HepG2 (cell line): ENCODE measurements around the gene ZBTB9. TPM values are rescaled to one million over a fixed set of nuclear protein-coding genes. Genes with fewer than 3 reads are reported as not detected.
A peak's percentile ranks its signal among the peaks of the same experiment; 100 is the strongest.

Experiments
- ARNTL ChIP-seq: sonication (generic); formaldehyde crosslinking; IDR thresholded peaks from 2 replicates; pipeline ENCODE4 v1.4.0; 2020; ENCODE audit warnings: mild to moderate bottlenecking, missing genetic modification reagents
- DR1 ChIP-seq: sonication (generic); formaldehyde crosslinking; IDR thresholded peaks from 2 replicates; pipeline ENCODE4 v1.8.0; 2021; ENCODE audit warnings: mild to moderate bottlenecking, missing genetic modification reagents, inconsistent platforms
- ETV6 ChIP-seq: sonication (generic); formaldehyde crosslinking; conservative IDR thresholded peaks from 2 replicates; pipeline ENCODE4 v1.4.0; 2020; ENCODE audit warnings: missing genetic modification reagents
- FOSL1 ChIP-seq: sonication (generic); formaldehyde crosslinking; IDR thresholded peaks from 2 replicates; pipeline ENCODE4 v1.9.0; 2021; ENCODE audit warnings: missing genetic modification reagents, borderline replicate concordance
- FOXC1 ChIP-seq: sonication (generic); formaldehyde crosslinking; IDR thresholded peaks from 2 replicates; pipeline ENCODE4 v1.8.0; 2022; ENCODE audit warnings: mild to moderate bottlenecking, missing genetic modification reagents, borderline replicate concordance
- HDAC1 ChIP-seq: sonication (generic); formaldehyde crosslinking; IDR thresholded peaks from 2 replicates; pipeline ENCODE4 v1.5.1; 2020; ENCODE audit warnings: mild to moderate bottlenecking, missing genetic modification reagents
- MTF2 ChIP-seq: sonication (generic); formaldehyde crosslinking; IDR thresholded peaks from 2 replicates; pipeline ENCODE4 v1.5.0; 2020; ENCODE audit warnings: missing genetic modification reagents, borderline replicate concordance
- NCOA5 ChIP-seq: sonication (generic); formaldehyde crosslinking; IDR thresholded peaks from 2 replicates; pipeline ENCODE4 v1.4.0; 2020; ENCODE audit warnings: missing genetic modification reagents
- SCMH1 ChIP-seq: sonication (generic); formaldehyde crosslinking; IDR thresholded peaks from 2 replicates; pipeline ENCODE4 v1.9.0; 2021; ENCODE audit warnings: missing genetic modification reagents, mild to moderate bottlenecking, borderline replicate concordance
- SRSF1 ChIP-seq: fragments of 200-400 bp; formaldehyde crosslinking; optimal IDR thresholded peaks from 2 replicates; pipeline ENCODE3; 2017; ENCODE audit warnings: mild to moderate bottlenecking, low read depth, low read length, moderate library complexity
- WIZ ChIP-seq: sonication (generic); formaldehyde crosslinking; IDR thresholded peaks from 2 replicates; pipeline ENCODE4 v1.5.1; 2020; ENCODE audit warnings: mild to moderate bottlenecking, missing genetic modification reagents
- ZNF234 ChIP-seq: sonication (generic); formaldehyde crosslinking; conservative IDR thresholded peaks from 2 replicates; pipeline ENCODE4 v1.5.1; 2020; ENCODE audit warnings: mild to moderate bottlenecking, missing genetic modification reagents
- ZNF264 ChIP-seq: sonication (generic); formaldehyde crosslinking; IDR thresholded peaks from 2 replicates; pipeline ENCODE4 v1.4.0; 2020; ENCODE audit warnings: missing genetic modification reagents
- ZNF274 ChIP-seq: sonication (generic); formaldehyde crosslinking; IDR thresholded peaks from 2 replicates; pipeline ENCODE4 v1.5.1; 2020; ENCODE audit warnings: mild to moderate bottlenecking, missing genetic modification reagents
- ZNF546 ChIP-seq: sonication (generic); formaldehyde crosslinking; conservative IDR thresholded peaks from 2 replicates; pipeline ENCODE4 v1.8.1; 2023; ENCODE audit warnings: mild to moderate bottlenecking, missing genetic modification reagents
- ZNF558 ChIP-seq: sonication (generic); formaldehyde crosslinking; IDR thresholded peaks from 2 replicates; pipeline ENCODE4 v1.9.0; 2022; ENCODE audit warnings: mild to moderate bottlenecking, missing genetic modification reagents, borderline replicate concordance
- ZNF775 ChIP-seq: sonication (generic); formaldehyde crosslinking; IDR thresholded peaks from 2 replicates; pipeline ENCODE4 v1.4.0; 2020; ENCODE audit warnings: missing genetic modification reagents, mild to moderate bottlenecking, moderate library complexity, borderline replicate concordance
- ZSCAN9 ChIP-seq: IDR thresholded peaks from 2 replicates; pipeline ENCODE4 v1.6.1; 2016; ENCODE audit warnings: borderline replicate concordance
- polyA plus RNA-seq, 8 experiments: library from polyadenylated mRNA; depleted of rRNA in 3 of 8; stranded (reverse) in 7 of 8; unstranded in 1 of 8; fragments of >200 nt; fragmentation: Illumina TruSeq in 4 of 8; extraction: Trizol in 4 of 8; gene quantifications; 2 replicates each; pipeline versions ENCODE4 v1.2.1 to v1.2.3, GENCODE V29; 2011 to 2016; ENCODE audit warnings: low read depth in 4 of 8, missing spikeins in 1 of 8, mixed read lengths in 1 of 8; ENCODE audit not compliant: insufficient read depth in 1 of 8
- total RNA-seq, 5 experiments: library from RNA; depleted of rRNA; stranded (reverse); fragments of >200 nt; fragmentation: Illumina TruSeq; extraction: Trizol; gene quantifications; 2 replicates each; pipeline ENCODE4 v1.2.3, GENCODE V29; 2016; ENCODE audit warnings: low read depth in 1 of 5
- TF ChIP-seq, protein P1 (sequence below): sonication (generic); formaldehyde crosslinking; conservative IDR thresholded peaks from 2 replicates; pipeline ENCODE4 v1.8.1; 2023; ENCODE audit warnings: missing genetic modification reagents
- TF ChIP-seq, protein P2 (sequence below): sonication (generic); formaldehyde crosslinking; IDR thresholded peaks from 2 replicates; pipeline ENCODE4 v1.4.0; 2020; ENCODE audit warnings: missing genetic modification reagents; ENCODE audit errors: not compliant biosample characterization
- TF ChIP-seq, protein P3 (sequence below): sonication (generic); formaldehyde crosslinking; IDR thresholded peaks from 2 replicates; pipeline ENCODE4 v1.5.1; 2020; ENCODE audit warnings: missing genetic modification reagents, mild to moderate bottlenecking, borderline replicate concordance
- TF ChIP-seq, protein P4 (sequence below): IDR thresholded peaks from 2 replicates; pipeline ENCODE4 v1.6.1; 2016; ENCODE audit warnings: low read depth
- TF ChIP-seq, protein P5 (sequence below): sonication (generic); formaldehyde crosslinking; IDR thresholded peaks from 2 replicates; pipeline ENCODE4 v1.8.1; 2023; ENCODE audit warnings: mild to moderate bottlenecking, missing genetic modification reagents

Gene ZBTB9
- total and polyA plus RNA-seq, 2 of the 13 experiments (the other 11 are each of a cell fraction or from before 2014, with no cell fraction given), result 5.3 to 9.2 TPM

DNA sequence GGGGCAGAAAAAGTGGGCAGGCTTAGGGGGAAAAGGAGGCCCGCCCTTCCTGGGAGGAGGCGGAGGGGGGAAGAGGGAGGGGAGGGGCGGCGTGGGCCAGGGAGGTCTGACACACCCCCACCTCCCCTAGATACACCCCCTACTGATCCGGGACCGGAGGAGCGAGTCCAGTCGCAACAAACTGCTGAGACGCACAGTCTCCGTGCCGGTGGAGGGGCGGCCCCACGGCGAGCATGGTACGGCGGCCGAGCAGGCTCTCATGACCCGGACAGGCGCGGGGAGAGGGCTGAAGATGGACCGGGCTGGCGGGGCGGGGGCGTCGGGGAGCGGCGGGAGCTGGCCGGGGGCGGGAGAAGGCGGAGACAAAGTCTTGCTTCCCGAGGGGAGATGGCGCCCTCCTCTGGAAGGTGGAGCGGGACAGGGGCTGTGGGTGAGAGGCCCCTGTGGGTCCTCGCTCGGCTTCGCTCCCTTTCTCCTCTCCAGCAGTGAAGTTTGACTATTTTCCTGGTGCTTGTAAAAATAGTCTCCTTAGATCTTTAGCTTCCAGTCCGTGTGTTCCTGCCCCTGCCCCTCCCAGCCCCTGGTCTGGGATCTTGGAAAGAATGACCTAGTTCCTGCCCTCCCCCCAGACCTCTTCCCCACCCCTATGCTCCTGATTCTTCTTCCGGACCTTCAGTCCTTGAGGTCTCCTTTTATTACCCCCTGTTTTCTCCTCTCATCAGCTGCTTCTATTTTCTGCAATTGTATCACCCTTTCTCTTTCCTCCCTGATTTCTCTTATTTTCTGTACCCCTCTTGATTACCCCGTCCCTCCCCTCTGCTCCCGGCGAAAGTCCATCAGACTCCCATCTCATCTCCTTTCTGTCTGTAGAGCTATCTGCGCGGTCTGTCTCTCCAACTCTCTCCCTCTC, 28.5 kb upstream of the ZBTB9 start (continued):
- TF ChIP-seq, protein P1, sequence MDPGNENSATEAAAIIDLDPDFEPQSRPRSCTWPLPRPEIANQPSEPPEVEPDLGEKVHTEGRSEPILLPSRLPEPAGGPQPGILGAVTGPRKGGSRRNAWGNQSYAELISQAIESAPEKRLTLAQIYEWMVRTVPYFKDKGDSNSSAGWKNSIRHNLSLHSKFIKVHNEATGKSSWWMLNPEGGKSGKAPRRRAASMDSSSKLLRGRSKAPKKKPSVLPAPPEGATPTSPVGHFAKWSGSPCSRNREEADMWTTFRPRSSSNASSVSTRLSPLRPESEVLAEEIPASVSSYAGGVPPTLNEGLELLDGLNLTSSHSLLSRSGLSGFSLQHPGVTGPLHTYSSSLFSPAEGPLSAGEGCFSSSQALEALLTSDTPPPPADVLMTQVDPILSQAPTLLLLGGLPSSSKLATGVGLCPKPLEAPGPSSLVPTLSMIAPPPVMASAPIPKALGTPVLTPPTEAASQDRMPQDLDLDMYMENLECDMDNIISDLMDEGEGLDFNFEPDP (CRISPR knock-in tag), result no peak
- TF ChIP-seq NCOA5 (CRISPR knock-in tag), result no peak
- TF ChIP-seq, protein P2, sequence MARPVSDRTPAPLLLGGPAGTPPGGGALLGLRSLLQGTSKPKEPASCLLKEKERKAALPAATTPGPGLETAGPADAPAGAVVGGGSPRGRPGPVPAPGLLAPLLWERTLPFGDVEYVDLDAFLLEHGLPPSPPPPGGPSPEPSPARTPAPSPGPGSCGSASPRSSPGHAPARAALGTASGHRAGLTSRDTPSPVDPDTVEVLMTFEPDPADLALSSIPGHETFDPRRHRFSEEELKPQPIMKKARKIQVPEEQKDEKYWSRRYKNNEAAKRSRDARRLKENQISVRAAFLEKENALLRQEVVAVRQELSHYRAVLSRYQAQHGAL (CRISPR knock-in tag), result no peak
- TF ChIP-seq, protein P3, sequence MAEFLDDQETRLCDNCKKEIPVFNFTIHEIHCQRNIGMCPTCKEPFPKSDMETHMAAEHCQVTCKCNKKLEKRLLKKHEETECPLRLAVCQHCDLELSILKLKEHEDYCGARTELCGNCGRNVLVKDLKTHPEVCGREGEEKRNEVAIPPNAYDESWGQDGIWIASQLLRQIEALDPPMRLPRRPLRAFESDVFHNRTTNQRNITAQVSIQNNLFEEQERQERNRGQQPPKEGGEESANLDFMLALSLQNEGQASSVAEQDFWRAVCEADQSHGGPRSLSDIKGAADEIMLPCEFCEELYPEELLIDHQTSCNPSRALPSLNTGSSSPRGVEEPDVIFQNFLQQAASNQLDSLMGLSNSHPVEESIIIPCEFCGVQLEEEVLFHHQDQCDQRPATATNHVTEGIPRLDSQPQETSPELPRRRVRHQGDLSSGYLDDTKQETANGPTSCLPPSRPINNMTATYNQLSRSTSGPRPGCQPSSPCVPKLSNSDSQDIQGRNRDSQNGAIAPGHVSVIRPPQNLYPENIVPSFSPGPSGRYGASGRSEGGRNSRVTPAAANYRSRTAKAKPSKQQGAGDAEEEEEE, result no peak
- no peak for TF ChIP-seq MTF2 (CRISPR knock-in tag)
- TF ChIP-seq SCMH1 (CRISPR knock-in tag), result no peak
- TF ChIP-seq ZSCAN9, result no peak
- TF ChIP-seq ZNF274, result no peak
- TF ChIP-seq ZNF558 (CRISPR knock-in tag), result no peak; the same call in 1 of the 2 replicates
- TF ChIP-seq DR1 (CRISPR knock-in tag), result no peak
- no peak for TF ChIP-seq ZNF775 (CRISPR knock-in tag)
- TF ChIP-seq ZNF264, result peak; percentile 62; the same call in 1 of the 2 replicates
- no peak; the same call in 1 of the 2 replicates for TF ChIP-seq FOXC1
- peak; percentile 69 for TF ChIP-seq SRSF1
- TF ChIP-seq, protein P4, sequence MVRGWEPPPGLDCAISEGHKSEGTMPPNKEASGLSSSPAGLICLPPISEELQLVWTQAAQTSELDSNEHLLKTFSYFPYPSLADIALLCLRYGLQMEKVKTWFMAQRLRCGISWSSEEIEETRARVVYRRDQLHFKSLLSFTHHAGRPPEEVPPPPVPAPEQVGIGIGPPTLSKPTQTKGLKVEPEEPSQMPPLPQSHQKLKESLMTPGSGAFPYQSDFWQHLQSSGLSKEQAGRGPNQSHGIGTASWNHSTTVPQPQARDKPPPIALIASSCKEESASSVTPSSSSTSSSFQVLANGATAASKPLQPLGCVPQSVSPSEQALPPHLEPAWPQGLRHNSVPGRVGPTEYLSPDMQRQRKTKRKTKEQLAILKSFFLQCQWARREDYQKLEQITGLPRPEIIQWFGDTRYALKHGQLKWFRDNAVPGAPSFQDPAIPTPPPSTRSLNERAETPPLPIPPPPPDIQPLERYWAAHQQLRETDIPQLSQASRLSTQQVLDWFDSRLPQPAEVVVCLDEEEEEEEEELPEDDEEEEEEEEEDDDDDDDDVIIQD, result 0 out of 2 replicates have a peak, but pooled peaks have one; percentile 11
- TF ChIP-seq, protein P5, sequence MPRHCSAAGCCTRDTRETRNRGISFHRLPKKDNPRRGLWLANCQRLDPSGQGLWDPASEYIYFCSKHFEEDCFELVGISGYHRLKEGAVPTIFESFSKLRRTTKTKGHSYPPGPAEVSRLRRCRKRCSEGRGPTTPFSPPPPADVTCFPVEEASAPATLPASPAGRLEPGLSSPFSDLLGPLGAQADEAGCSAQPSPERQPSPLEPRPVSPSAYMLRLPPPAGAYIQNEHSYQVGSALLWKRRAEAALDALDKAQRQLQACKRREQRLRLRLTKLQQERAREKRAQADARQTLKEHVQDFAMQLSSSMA (CRISPR knock-in tag), result no peak
- TF ChIP-seq ARNTL (CRISPR knock-in tag), result peak; percentile 47; the same call in 1 of the 2 replicates
- TF ChIP-seq ZNF546 (CRISPR knock-in tag), result 0 out of 2 replicates have a peak, but pooled peaks have one; percentile 25
- no peak for TF ChIP-seq ZNF234 (CRISPR knock-in tag)
- TF ChIP-seq HDAC1 (CRISPR knock-in tag), result peak; percentile 84; the same call in 1 of the 2 replicates
- no peak for TF ChIP-seq FOSL1 (CRISPR knock-in tag)
- no peak for TF ChIP-seq WIZ
- no peak; the same call in 1 of the 2 replicates for TF ChIP-seq ETV6 (CRISPR knock-in tag)
